NCI-H1092 treated with DMSO at 0.1 percent for 48 hours (cell line): ENCODE measurements around the gene ZBTB47.

Experiments used
- DNase-seq: peaks from one replicate; lab custom pipeline; 2025; lab: John Stamatoyannopoulos, UW

ZBTB47 gene

GRCh38 chr3:42712688-42713372 lies 59.3 kb downstream of the ZBTB47 start:
- DNase-seq, result no peak

- no peak for DNase-seq
Measured at GRCh38 chr3:42713747-42714146, 60.2 kb downstream of the ZBTB47 start.

DNA sequence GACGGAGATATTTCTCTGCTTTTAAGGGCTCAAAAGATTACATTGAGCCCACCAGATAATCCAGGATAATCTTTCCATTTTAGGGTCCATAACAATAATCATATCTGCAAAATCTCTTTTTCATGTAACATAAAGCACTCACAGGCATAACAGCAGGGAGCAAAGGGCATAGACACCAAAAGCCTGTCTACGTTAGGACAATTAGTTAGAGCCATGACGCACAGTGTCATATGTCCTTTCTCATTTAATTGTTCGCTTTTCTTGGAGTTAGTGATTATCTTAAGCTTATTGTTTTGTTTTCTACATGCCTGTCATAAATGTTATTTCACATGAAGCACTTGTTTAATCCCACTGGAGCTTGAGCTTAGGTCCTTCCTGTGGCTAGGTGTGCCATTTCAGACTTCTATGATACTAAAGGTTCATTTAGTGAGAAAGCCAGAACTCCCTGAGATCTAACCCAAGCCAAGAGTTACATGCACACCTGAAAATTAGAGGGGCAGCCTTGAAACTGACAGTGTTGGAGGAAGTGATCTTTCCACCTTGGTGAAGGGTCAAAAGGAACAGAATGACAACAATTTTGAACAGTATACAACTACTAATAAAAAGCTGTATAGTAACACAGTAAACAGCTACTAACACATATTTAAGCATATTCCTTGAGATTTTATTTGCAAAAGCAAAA lies 60.8 kb downstream of the ZBTB47 start:
- no peak for DNase-seq
